ENCODE measurements around the gene STARD5. TPM values are rescaled to one million over a fixed set of nuclear protein-coding genes. Genes with fewer than 3 reads are reported as not detected.

The STARD5 gene
- total RNA-seq, 1 donor from 2014 or later: 4.8 TPM

DNA sequence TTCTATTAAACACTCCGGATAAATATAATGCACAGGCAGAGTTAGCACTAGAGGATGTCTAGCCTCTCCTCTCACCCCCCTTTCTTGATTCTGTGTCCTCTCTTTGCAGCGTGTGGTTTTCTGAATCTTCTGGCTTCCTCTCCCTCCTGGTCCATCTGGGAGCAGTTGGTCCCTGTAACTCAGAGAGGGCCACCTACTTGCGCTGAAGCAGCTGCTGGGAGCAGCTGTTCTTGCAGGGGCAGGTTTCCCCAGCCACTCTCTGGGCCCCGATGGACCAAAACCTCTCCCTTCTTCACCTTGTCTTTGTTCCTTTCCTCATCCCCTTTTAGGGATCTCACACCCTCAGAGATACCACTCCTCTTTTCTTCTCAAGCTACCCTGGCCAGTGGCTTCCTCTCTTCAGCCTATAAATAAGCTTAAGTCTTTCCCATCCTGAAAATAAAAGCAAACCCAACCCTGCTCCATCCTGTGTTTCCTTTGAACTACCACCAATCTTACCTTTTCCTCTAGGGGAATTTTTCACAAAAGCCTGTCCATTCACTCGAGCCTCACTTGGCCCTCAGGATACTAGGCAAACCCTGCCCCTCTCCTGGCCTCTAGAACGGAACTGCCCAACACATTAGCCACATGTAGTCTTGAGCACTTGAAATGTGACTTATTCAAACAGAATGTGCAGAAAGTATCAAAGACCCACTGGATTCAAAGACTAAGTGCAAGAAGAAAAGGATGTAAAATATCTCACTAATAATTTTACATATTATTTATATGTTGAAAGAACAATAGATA, 59.7 kb downstream of the STARD5 start:
- TF ChIP-seq, protein P1, sequence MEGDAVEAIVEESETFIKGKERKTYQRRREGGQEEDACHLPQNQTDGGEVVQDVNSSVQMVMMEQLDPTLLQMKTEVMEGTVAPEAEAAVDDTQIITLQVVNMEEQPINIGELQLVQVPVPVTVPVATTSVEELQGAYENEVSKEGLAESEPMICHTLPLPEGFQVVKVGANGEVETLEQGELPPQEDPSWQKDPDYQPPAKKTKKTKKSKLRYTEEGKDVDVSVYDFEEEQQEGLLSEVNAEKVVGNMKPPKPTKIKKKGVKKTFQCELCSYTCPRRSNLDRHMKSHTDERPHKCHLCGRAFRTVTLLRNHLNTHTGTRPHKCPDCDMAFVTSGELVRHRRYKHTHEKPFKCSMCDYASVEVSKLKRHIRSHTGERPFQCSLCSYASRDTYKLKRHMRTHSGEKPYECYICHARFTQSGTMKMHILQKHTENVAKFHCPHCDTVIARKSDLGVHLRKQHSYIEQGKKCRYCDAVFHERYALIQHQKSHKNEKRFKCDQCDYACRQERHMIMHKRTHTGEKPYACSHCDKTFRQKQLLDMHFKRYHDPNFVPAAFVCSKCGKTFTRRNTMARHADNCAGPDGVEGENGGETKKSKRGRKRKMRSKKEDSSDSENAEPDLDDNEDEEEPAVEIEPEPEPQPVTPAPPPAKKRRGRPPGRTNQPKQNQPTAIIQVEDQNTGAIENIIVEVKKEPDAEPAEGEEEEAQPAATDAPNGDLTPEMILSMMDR (IDR thresholded peaks at IDR 0.05): no peak
- no peak overlapping the region for H3K27ac ChIP-seq
- intact Hi-C loops (cut with DNase I): loop anchor here (10.0 kb wide), 1 partner anchor 159 kb away; no protein-coding TSS in a partner anchor
- H3K9me3 ChIP-seq: no peaks in the 10 kb centered on the region
- no peaks in the 10 kb centered on the region for H3K36me3 ChIP-seq
- H3K4me3 ChIP-seq: no peak overlapping the region
- H3K4me1 ChIP-seq: peaks cover 0 to 5% of the 10 kb centered on the region in 2 donors
- H3K27me3 ChIP-seq: no peaks in the 10 kb centered on the region
- DNase-seq (ENCODE audit: low spot score in 2 of 2): no peak

DNA sequence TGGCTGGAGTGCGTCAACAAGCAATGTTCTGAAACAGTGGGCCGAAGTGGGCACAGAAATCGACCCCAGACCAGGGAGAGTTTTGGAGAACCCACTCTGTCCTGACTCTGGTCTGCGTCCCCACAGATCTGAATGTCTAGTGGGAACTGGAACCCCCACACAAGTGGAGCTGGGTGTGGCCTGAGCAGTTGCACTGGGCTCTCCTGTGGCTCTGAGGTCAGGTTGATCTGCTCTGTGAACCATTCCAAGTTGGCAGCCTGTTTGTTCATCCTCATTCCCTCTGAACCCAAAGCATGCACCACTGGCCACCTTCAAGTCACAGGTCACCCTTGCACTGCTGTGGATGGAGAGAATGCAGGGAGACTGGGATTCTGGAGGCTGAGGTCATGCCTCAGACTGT, 60.5 kb downstream of the STARD5 start:
- Histone ChIP-seq H3K27ac (no peak overlapping the region), H3K9me3 (no peaks in the 10 kb centered on the region), H3K4me3 (no peak overlapping the region), H3K4me1 (peaks cover 0 to 5% of the 10 kb centered on the region in 2 donors), H3K27me3 (no peaks in the 10 kb centered on the region), H3K36me3 (no peaks in the 10 kb centered on the region)
- TF ChIP-seq, protein P1 (IDR thresholded peaks at IDR 0.05): no peak
- no peak for DNase-seq (ENCODE audit: low spot score in 2 of 2)
- intact Hi-C loops (cut with DNase I): loop anchor here (10.0 kb wide), 1 partner anchor 159 kb away; no protein-coding TSS in a partner anchor

DNA sequence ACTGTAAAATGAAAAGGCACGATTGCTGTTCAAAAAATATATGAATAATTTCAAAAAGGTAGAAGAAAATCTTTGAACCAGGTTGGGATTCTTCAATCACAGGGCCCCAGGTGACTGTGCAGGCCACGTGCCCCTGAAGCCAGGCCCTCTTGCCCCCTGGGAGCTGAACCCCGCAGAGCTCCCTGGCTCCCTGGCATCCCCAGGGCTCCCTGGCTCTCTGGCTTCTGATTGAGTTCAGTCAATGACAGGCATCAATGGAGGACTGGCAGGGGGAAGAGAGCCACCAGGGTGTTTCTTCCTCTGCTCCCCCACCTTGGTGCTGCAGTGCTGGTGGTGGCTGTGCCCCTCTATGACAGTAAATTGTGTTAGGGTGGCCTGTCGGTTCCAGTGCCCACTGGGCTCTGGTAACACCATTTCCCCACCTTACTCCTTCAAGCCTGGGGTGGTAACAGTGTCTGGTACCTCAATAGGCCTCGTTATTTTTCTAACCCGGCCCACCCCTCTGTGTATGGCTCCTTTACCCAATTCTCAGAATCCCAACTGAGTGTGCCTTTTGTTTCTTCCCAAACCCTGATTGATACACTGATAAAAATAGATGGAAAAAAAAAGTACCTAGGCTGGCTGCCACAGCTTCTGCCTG, 62.6 kb downstream of the STARD5 start:
- no peak overlapping the region for H3K4me3 ChIP-seq
- no peaks in the 10 kb centered on the region for H3K27me3 ChIP-seq
- no peaks in the 10 kb centered on the region for H3K9me3 ChIP-seq
- H3K36me3 ChIP-seq: no peaks in the 10 kb centered on the region
- DNase-seq (ENCODE audit: low spot score in 2 of 2): no peak
- no peak overlapping the region for H3K27ac ChIP-seq
- intact Hi-C loops (cut with DNase I): loop anchor here (10.0 kb wide), 1 partner anchor 156 kb away; no protein-coding TSS in a partner anchor
- peaks cover 0 to 4% of the 10 kb centered on the region in 2 donors for H3K4me1 ChIP-seq
- TF ChIP-seq, protein P1 (IDR thresholded peaks at IDR 0.05): no peak

DNA sequence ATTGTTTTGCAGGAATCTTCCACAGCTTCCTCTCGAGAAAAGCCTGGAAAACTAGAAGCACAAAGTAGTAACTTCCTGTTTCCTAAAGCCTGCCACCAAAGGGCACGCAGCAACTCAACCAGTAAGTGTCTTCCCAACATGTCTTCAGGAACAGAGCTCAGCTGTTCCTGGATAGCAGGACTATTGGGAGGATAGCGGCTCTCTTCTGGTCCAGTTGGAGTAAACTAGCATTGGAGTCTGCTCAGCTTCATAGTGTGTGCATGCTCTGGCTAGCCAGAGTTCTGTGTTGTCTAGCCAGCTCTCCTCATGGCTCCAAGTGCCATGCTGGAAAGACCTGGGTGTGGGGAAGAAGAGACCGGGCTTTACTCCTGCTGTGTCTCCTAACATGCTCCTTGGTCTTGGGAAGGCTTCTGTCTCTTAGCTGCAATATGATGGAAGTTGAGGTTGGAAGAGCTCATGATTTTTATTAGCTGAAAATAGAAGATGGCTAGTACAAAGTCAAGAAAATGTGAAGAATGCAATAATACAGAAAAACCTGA, 64.1 kb downstream of the STARD5 start:
- TF ChIP-seq, protein P1 (IDR thresholded peaks at IDR 0.05): no peak
- Histone ChIP-seq H3K9me3 (no peaks in the 10 kb centered on the region), H3K36me3 (no peaks in the 10 kb centered on the region), H3K27me3 (no peaks in the 10 kb centered on the region), H3K4me1 (no peaks in the 10 kb centered on the region), H3K4me3 (no peak overlapping the region), H3K27ac (no peak overlapping the region)
- intact Hi-C loops (cut with DNase I): loop anchor here (10.0 kb wide), 1 partner anchor 155 kb away; no protein-coding TSS in a partner anchor
- DNase-seq (ENCODE audit: low spot score in 2 of 2): no peak

Other genes starting within 250 kb of the STARD5 start
- not detected for gene CFAP161, start 189.9 kb downstream of the STARD5 start, total RNA-seq
- gene IL16, start 127.3 kb downstream of the STARD5 start, total RNA-seq: 8.5 TPM
- gene TMC3, start 50.1 kb upstream of the STARD5 start, total RNA-seq: not detected